ENCODE results near the gene TLN1.

TLN1 gene

GRCh38 chr9:35656831-35657545, 75.0 kb downstream of the TLN1 start:
- peaks cover 23% of the 10 kb centered on the region for H3K36me3 Mint-ChIP-seq (ENCODE audit: low read depth)
- peak overlapping the region; percentile 100 for H3K27ac Mint-ChIP-seq
- H3K4me3 Mint-ChIP-seq, result peak overlapping the region; percentile 75
- peaks cover 52% of the 10 kb centered on the region for H3K4me1 Mint-ChIP-seq (ENCODE audit: low read depth)
- no peaks in the 10 kb centered on the region for H3K9me3 Mint-ChIP-seq
- H3K27me3 Mint-ChIP-seq (ENCODE audit: low read depth), result peaks cover 4% of the 10 kb centered on the region

- H3K36me3 Mint-ChIP-seq (ENCODE audit: low read depth), result peaks cover 19% of the 10 kb centered on the region
- peaks cover 53% of the 10 kb centered on the region for H3K4me1 Mint-ChIP-seq (ENCODE audit: low read depth)
- no peaks in the 10 kb centered on the region for H3K9me3 Mint-ChIP-seq
- H3K27me3 Mint-ChIP-seq (ENCODE audit: low read depth), result peaks cover 4% of the 10 kb centered on the region
- peak overlapping the region; percentile 75 for H3K4me3 Mint-ChIP-seq
- H3K27ac Mint-ChIP-seq, result no peak overlapping the region
Observed at GRCh38 chr9:35656348-35656747, 75.6 kb downstream of the TLN1 start.

GRCh38 chr9:35653611-35654010, 78.4 kb downstream of the TLN1 start:
- H3K4me1 Mint-ChIP-seq (ENCODE audit: low read depth), result peaks cover 46% of the 10 kb centered on the region
- peaks cover 13% of the 10 kb centered on the region for H3K36me3 Mint-ChIP-seq (ENCODE audit: low read depth)
- peaks cover 4% of the 10 kb centered on the region for H3K27me3 Mint-ChIP-seq (ENCODE audit: low read depth)
- H3K27ac Mint-ChIP-seq, result no peak overlapping the region
- no peak overlapping the region for H3K4me3 Mint-ChIP-seq
- H3K9me3 Mint-ChIP-seq, result no peaks in the 10 kb centered on the region

- peaks cover 52% of the 10 kb centered on the region for H3K4me1 Mint-ChIP-seq (ENCODE audit: low read depth)
- no peak overlapping the region for H3K27ac Mint-ChIP-seq
- peaks cover 18% of the 10 kb centered on the region for H3K36me3 Mint-ChIP-seq (ENCODE audit: low read depth)
- H3K4me3 Mint-ChIP-seq, result no peak overlapping the region
- H3K9me3 Mint-ChIP-seq, result no peaks in the 10 kb centered on the region
- peaks cover 2% of the 10 kb centered on the region for H3K27me3 Mint-ChIP-seq (ENCODE audit: low read depth)
Observed at GRCh38 chr9:35652829-35653209, 79.2 kb downstream of the TLN1 start.

GRCh38 chr9:35651956-35652828, 79.8 kb downstream of the TLN1 start:
- Mint-ChIP-seq H3K9me3 (no peaks in the 10 kb centered on the region), H3K27ac (peak overlapping the region; percentile 26), H3K4me1 (ENCODE audit: low read depth) (peaks cover 53% of the 10 kb centered on the region), H3K27me3 (ENCODE audit: low read depth) (no peaks in the 10 kb centered on the region), H3K36me3 (ENCODE audit: low read depth) (peaks cover 20% of the 10 kb centered on the region), H3K4me3 (peak overlapping the region; percentile 50)

- Mint-ChIP-seq H3K4me3 (peak within 1 kb of the TSS; percentile 99), H3K4me1 (ENCODE audit: low read depth) (peaks cover 45% of the 10 kb centered on the region)
Observed at GRCh38 chr9:35650341-35651158, 81.4 kb downstream of the TLN1 start, which contains the start of gene SIT1. Gene SIT1, minus strand, starts transcription at chr9:35650931. Its CDS starts 78 bp downstream, at chr9:35650853.

GRCh38 chr9:35649431-35650340, 82.3 kb downstream of the TLN1 start:
- peaks cover 25% of the 10 kb centered on the region for H3K36me3 Mint-ChIP-seq (ENCODE audit: low read depth)
- H3K9me3 Mint-ChIP-seq, result no peaks in the 10 kb centered on the region
- peak overlapping the region; percentile 99 for H3K27ac Mint-ChIP-seq
- H3K4me1 Mint-ChIP-seq (ENCODE audit: low read depth), result peaks cover 48% of the 10 kb centered on the region
- peak overlapping the region; percentile 99 for H3K4me3 Mint-ChIP-seq
- no peaks in the 10 kb centered on the region for H3K27me3 Mint-ChIP-seq (ENCODE audit: low read depth)

More at GRCh38 chr9:35650341-35651158, 81.4 kb downstream of the TLN1 start, which contains the start of gene SIT1:
- Mint-ChIP-seq H3K9me3 (no peaks in the 10 kb centered on the region), H3K27me3 (ENCODE audit: low read depth) (no peaks in the 10 kb centered on the region), H3K27ac (peak within 1 kb of the TSS; percentile 99), H3K36me3 (ENCODE audit: low read depth) (peaks cover 24% of the 10 kb centered on the region)

Data from T-helper 1 cell treated with Interleukin-12 subunit alpha and Interleukin-12 subunit beta and Interleukin-4 antibody, amounts not matched to agents 30 μg/mL and 1 μg/mL, for 36 hours (primary cell).